Activated CD8-positive, alpha-beta memory T cell treated with anti-CD3 and anti-CD28 coated beads, Interleukin-2, amount 50 U/mL, for 48 hours (primary cell): ENCODE measurements around the gene PAPLN.
A peak's percentile ranks its signal among the peaks of the same experiment; 100 is the strongest.

Experiments
- DNase-seq: peaks from one replicate; pipeline ENCODE4 v3.0.0-alpha.2; 2020

The PAPLN gene

DNA sequence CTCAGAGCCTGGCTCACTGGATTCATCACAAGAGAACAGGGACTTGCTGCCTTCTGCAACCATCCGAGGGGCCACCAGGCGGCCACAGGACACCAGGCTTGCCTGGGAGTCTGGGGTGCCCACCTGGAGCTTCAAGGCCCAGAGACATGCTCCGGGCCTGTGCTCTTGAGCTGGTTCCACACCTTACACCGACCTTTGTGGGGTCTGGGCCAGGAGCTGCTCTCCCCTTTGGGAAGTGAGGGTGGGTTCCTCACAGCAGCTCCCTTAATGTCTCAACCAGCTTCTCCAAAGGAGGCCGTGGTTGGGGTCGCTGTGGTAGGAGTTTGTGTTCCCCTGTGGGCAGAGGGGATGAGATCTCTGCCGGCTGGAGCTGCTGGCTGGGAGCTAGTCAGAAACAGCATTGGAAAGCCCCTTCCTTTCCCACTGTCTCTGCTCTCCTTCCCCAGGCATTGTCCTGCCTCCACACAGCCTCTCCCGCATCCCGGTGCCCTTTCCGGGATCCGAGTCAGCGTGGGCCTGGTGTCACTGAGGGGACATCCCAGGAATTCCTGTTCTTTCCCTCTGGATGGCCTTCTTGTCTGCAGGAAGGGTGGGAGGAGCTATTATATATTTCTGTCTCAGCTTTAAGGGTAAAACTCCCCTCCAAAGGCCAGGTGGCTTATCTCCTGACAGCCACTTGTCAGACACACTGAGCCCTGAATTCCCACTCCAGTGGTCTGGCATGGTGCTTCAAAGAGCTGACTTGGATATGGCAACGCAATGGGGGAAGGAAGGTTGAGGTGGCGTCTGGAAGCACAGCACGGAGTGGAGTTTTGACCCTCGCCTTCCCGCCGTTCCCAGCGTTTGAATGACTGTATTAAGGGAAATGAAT lies 5.1 kb upstream of the PAPLN start:
- DNase-seq = no peak

DNA sequence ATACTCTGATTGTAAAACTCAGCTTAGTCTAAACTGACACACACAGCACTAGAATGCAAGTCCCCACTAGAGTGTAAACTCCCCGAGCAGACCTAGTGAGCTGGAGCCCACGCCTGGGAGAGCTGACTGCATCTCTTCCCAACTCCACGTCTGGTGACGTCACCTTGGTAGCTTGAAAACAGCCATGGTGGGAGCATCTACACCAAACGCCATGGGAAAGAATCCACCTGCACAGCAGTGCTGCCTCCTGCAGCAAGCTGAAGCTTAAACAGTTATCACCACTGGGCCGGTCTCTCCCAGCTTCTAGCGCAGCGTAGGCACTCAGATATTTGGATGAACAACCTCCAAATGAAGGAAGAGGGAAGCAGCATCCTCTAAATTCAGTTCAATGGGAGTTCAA lies 4.3 kb upstream of the PAPLN start:
- no peak for DNase-seq

DNA sequence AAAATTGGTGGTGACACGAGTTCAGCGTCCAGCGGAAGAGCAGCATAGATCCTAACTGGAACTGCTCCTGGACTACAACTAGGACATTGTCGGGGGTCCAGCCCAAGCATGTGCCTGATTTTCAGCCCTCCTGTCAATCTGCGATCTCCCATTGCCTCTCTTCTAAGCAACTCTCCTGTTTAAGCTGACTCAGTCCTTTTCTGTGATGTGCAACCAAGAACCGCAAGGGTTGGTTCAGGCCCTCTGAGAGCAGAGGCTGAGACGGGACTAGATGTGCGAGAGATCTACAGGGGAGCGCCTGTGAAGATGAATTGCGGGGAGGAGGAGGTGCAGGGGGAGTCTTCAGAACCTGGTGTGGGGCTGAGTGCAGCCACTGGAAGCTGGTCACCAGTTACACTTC lies 3.7 kb upstream of the PAPLN start:
- no peak for DNase-seq

DNA sequence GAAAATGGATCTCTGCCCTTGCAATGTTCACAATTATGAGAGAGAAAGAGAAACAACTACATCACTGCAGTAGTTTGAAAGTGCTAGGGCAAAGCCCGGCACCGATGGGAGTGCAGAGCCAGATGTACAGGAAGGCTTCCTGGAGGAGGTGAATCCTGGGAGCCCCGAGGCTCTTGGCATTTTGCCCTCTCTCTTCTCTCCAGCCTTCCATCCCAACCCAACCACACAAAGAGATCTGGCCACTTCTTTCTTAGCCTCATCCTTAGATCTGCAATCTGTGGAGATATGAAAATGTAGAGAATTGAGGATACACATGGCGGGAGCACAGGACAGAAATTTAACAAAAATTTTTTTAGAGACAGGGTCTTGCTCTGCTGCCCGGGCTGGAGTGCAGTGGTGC lies 3.3 kb upstream of the PAPLN start:
- DNase-seq = no peak

DNA sequence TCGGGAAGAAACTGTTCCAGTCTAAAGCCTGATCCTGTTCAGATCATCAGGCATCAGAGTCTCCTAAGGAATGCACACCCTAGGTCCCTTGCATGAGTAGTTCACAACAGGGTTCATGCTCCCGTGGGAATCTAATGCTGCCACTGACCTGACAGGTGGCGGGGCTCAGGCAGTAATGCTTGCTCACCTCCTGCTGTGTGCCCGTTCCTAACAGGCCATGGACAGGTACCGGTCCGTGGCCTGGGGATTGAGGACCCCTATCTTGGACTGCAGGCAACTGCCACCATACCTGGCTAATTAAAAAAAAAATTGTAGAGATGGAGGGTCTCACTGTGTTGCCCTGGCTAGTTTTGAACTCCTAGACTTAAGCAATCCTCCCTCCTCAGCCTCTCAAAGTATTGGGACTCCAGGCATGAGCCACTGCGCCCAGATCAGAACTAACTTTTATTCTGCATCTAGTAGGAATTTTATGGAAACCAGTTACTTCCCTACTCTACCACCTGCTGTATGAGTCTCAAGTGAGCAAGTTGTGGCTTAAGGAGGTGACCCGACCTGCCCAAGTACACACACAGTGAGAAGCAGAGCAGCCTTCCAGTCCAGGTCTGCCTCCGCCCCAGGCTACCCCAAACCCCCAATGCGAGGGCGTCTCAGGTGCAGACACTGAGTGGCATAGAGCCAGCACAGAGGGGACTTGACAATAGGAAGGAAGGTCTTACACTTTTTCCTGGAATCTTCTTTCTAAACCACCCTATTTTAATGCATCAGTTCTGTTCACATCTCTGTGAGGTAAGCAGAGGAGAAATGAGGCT lies 2.5 kb upstream of the PAPLN start:
- DNase-seq = no peak

DNA sequence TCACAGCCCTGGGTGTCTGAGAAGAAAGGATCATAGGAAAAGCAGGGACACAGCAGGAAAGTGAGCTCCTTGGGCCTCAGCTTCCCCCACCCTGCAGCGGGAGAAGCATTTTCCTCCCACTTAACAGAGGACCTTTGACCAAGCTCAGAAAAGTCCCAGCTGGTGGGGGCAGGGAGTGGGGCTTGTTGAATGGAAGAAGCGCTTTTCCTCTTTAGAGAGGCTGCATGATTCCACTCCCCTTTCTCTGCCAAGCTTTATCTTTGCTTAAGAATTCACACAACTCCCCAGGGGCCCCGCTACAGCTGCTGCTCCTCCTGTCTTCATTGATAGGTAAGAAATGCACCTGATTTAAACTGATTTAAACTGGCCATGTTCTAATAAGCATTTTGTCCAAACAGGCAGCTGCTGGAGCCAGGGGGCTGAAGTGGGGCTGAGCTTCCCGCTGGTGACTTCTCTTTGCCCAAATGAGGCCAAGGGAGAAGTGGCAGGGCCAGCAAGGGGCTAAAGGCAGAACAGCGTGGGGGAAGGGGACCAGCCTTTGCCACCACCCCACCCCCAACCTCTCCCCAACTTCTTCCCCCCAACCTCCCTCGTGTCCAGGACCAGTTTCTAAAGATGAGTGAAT lies 1.7 kb upstream of the PAPLN start:
- no peak for DNase-seq

DNA sequence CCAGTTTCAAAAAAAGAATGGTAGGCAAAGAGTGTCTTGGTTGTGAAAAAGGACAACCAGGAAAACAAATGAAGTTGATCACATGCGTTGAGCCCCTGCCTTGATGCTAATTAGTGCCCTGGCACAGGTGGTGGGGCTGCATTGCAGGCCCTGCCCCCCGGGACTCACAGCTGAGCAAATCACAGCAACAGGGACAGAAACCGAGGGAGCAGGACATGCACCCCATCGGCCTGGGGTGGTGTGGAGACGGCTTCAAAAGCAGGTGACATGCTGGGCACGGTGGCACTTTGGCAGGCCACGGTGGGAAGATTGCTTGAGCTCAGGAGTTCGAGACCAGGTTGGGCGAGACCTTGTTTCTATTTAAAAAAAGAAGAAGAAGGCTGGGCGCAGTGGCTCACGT lies 1.1 kb upstream of the PAPLN start:
- no peak for DNase-seq

DNA sequence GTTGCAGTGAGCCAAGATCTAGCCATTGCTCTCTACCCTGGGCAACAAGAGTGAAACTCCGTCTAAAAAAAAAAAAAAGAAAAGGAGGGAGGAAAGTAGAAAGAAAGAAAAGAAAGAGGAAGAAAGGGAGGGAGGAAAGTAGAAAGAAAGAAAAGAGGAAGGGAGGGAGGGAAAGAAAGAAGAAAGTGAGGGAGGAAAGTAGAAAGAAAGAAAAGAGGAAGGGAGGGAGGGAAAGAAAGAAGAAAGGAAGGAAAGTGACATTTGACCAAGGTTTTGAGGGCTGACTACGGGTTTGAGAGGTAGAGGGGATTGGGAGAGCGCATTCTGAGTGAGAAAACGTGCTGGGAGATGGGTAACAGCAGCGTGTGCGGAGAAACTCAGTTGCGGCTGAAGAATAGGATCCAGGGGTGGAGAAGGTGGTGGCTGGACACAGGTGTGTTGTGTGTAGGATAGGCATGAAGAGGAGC lies 521 bp upstream of the PAPLN start:
- DNase-seq = no peak

DNA sequence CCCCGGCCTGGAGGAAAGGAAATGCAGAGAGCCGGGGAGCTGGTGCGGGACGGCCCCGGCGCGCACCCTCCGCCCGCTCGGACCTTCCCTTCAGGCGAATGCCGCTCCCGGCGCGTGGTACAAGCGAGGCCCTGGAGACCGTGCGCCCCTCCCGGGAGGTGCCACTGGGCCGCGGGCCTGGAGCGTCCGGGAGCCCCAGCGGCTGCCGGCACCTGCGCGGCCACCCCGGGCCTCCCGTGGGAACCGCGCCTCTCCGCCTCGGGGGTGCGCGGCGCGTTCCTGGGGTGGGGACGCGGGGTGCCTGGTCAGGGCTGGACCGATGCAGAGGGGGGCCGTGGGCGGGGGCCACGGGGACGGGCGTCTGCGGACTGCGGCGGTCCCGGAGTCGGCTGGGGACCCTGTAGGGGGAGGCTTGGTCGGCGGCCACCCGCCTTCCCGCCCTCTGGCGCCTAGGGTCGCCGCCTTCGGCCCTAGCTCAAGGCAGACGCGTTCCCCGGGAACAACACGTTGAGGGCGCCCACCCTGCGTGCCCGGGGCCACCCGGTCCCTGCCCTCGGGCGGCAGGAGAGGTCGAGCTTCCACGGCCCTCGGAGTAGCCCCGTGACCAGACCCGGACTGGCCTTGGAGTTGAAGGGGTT lies 599 bp downstream of the PAPLN start:
- no peak for DNase-seq

DNA sequence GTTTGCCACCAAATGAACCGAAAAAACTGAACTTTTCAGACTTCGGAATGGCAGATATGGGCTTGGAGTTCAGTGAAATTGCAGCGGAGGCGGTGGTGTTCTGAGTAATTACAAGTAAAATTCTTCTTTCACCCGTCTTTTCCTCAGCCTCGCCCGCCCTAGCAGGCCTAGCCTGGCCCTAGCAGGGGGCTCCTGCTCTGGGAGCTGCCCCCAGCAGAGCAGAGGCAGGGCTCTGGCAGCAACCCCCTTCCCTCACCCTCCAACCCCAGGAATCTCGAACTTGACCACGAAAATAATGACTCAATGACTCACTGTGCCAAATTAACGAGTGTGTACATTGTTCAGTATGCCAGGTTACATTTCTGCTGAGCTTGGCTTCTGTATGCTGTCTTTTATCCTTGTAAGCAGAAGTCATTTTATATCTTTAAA lies 1.1 kb downstream of the PAPLN start:
- no peak for DNase-seq

DNA sequence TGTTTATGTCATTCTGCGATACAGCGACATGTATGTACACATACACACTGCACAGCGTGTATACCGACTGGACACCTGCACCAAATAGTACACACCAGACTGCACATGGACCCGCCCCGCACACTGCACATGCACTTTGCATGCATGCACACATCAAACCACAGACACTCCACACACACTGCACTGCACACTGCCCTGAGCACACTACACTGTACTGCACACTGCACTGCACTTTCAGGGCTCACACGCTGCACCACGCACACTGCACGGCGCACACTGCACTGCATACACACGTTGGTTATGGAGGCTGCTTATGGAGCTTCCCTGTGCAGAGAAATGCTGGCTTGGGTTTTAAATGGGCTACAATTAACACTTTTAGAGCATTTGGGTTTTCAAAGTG lies 1.6 kb downstream of the PAPLN start:
- DNase-seq = no peak

DNA sequence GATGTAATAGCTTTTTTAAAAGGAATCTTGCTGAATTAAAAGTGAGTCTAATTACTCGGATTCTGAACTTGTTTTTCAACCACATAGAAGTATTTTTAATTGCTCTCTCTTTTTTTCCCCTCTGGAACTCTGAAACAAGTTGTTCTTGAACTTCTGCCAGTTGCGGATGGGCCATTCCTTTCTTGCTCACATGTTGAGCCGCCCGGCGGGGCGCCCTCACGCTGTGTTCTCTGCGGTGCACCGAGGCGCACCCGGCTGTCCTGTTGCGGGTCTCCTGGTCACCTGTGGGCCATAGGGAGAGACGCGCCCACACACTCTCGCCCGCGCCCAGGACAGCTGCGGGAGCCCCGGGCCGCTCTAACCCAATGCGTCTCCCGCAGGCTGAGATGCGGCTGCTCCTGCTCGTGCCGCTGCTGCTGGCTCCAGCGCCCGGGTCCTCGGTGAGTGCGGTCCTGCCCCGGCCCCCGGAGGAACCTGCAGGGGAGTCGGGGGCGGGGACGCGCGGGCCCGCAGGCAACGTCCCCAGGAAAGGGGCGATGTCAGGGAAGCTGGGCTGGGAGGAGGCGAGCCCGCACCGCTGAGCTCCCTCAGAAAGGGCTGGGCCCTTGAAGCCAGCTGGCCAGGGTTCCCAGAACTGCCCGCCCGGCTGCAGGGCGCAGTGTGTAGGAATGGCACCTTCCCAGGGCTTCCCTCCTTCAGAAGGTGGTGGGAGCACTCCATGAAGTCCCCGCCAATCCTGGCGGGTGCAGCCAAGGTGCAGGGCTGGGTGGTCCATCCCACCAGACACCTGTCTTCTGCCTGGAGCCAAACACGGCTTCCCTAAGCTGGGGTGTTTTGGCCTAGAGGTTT lies 2.3 kb downstream of the PAPLN start:
- DNase-seq = no peak

DNA sequence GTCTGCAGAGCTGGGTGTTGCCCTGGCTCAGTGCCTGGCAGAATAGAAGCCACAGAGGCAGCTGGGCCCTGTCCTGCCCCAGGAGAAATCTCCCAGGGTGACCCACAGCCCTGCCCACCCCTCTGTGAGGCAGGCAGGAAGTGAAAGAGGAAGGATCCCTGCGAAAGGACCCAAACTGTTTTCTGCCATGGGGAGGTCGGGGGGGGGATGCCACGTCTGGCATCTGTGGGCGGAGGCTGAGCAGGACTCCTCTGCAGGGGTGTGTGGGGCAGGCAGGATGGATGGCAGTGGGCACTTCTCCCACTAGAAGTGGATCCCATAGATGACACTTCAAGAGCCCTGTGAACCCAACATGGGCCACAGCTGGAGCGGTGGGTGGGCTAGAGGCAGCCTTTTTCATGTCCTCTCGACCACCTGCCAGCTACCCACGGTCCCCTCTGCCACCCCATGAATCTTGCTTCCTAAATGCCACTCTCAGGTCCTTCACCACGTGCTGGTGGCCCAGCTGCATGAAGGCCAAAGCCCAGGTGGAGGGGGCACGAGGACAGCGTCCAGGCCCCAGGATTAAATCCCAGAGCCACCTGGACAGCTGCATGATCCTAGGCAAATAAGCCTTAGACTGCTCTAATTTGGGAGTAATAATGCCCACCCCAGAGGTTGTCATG lies 3.6 kb downstream of the PAPLN start:
- no peak for DNase-seq

DNA sequence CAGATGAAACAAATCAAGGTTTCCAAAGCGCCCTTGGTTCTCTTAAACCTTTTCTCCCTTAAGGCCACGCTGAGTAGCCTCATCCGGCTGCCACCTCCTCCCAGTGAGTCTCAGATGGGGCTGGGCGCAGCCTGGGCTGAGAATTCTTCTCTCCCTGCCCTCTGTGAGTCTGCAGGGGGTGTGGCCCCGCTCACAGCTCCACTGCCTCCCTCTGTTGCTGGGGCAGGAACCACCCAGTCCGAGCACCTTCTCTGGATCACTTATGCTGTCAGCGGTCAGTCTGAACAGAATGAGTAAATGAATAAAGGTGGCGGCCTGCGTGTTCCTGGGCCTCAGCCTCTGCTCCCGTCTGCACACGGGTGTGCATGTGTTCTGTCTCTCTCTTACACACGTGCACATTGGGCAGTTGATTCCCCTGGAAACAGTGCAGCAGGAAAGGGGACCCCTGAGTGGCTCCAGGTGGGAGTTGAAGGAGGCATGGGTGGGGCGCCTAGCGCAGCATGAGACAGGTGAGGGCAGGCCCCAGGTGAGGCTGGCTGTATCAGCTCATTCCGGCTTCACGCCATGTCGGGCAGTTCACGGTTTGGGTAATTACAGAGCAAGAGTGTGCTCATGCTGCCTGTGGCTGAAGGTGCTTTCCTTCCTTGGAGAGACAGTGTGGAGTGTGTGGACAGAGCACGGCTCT lies 4.3 kb downstream of the PAPLN start:
- DNase-seq = no peak

DNA sequence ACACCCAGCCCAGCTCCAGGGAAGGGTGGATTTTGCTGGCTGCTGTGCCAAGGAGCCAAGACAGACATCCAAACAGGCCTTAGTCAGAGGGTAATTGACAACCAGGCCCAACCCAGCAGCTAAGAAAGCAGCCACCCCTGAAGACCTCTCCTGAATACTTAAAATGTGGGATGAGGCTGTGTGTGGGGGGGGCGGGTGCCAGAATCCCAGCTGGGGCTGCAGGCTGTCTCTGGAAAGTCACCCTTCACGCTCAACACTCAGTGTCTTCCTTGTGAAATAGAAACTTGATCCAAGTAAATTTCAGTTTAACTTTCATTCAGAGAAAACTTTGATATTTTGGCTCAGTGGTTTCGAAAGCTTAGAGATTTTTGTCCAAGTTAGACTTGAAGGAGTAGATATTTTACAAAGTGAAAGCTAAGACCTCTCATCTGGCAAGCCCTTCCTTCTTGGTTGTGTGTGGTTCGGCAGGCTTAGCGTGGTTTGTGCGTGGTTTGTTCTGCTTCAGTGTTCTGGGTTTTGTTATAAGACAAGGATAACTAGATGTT lies 5.1 kb downstream of the PAPLN start:
- no peak for DNase-seq

DNA sequence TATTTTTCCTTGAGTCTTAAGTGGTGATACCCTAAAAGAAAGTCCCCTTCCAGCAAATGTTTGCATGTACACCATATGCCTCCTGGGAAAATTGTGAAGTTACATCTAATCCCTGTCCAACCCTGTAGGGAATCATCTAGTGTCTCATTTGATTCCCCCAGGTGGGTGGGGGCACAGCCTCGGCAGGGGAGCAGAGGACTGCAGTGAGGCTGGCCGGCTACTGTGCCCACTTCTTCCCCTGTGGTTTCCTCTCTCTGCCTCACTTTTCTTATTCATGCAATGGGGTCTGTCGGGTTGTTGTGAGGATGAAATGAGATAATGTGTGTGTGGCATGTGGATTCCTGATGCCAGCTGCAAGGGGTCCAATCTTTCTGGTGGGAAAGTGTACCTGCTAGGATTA lies 6.0 kb downstream of the PAPLN start:
- no peak for DNase-seq

DNA sequence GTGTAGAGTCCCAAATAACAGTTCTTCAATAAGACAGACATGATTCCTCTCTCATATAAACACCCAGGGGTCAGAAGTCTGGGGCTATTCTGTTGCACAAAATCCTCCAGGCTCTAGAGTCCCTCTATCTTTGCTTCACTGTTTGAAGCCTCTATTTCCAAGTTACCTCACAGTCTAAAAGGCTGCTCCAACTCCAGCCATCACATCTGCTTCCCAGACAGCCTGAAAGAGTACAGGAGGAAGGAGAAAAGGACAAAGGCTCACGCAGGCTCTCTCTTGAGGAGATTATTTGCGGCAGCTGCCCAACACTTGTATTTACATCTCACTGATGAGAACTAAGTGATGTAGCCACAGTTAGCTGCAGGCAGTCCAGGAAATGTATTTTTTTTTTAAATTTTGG lies 6.4 kb downstream of the PAPLN start:
- DNase-seq = no peak

DNA sequence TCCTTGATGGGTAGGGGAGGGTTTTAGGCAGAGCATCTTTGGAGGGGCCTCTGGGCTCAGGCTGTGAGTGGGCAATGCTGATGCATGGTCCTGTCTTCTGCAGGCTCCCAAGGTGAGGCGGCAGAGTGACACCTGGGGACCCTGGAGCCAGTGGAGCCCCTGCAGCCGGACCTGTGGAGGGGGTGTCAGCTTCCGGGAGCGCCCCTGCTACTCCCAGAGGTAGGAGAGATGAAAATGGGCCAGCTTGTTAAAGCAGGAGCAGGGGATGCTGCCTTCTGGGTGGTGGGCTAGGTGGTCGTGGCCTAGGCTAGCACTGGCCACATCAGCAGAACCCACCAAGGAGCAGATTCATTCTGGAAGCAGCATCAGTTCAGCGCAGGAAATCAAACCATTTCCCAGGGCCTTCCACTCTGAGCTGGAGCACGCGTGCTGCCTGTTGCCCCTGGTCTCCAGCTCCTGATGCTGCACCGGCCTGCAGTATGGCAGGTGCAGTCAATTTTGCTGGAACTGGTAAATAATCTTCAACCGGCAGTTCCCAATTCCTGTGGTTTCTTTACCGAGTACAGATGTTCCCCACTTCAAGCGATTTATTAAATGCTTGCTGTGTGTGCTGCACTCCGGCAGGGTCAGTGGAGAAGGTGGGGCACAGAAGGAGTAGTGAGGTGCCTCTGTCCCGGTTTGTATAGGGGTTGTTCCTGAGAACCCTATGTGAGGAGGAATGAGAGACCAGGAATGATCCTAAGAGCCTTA lies 7.4 kb downstream of the PAPLN start:
- DNase-seq = no peak

DNA sequence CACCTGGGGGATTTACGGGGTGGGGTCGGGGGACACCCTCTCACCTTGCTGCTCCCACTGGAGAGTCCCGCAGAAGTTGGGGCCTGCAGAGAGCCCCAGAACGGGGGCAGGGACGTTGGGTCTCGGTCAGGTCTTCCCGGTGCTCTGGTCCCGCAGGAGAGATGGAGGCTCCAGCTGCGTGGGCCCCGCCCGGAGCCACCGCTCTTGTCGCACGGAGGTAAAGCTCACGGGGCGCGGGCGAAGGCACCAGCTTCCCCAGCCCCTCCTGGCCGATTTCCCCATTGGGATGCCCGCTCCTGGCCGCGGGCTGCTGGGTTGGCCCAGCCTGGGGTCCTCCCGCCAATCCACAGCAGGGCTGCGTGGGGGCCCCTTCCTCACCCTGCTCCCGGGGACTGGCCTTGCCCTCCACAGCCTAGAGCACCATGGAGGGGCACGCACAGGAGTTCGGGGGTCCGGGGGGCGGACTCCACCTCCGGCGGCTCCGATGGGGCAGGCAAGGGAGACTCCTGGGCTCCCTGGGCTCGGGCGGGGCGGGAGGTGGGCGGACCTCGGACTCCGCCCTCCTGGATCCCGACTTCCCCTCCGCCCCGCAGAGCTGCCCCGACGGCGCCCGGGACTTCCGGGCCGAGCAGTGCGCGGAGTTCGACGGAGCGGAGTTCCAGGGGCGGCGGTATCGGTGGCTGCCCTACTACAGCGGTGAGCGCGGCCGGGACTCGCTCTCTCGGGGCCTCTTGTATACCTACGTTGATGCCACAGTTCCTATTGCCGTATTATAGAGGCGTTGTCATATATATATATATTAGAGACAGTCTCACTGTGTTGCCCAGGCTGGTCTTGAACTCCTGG lies 8.4 kb downstream of the PAPLN start:
- peak; percentile 74 for DNase-seq
